Tibial artery (tissue), 4 donors: ENCODE measurements around the gene RUBCN.
"Not testable (repeated sequence)": the region's sequence is repeated elsewhere in the genome, so short reads cannot be mapped to it uniquely, and the experiment has no call there.

Source experiments
- DNase-seq, 2 donors: peaks; one replicate each; pipeline ENCODE4 v3.0.0-alpha.2; 2019
- H3K27ac ChIP-seq, 2 donors: fragments of 200-600 bp; sonication (generic) in 1 of 2; 1 replicate in 1 of 2; 2 replicates in 1 of 2; pipeline ENCODE4 v1.5.1; 2018 to 2019; ENCODE audit warnings: mild to moderate bottlenecking in 1 of 2
- H3K27me3 ChIP-seq, 2 donors: fragments of 200-600 bp; sonication (generic) in 1 of 2; one replicate each; pipeline versions ENCODE4 v1.5.1 to v1.6.0; 2016 to 2019
- H3K36me3 ChIP-seq, 3 donors: fragments of 200-600 bp; sonication (generic) in 2 of 3; one replicate each; pipeline ENCODE4 v1.5.1; 2016 to 2019; ENCODE audit warnings: mild to moderate bottlenecking in 2 of 3
- H3K4me1 ChIP-seq, 4 donors: fragments of 200-600 bp; sonication (generic) in 2 of 4; 1 replicate in 3 of 4; 2 replicates in 1 of 4; pipeline ENCODE4 v1.5.1; 2016 to 2019
- H3K4me3 ChIP-seq, 2 donors: fragments of 200-600 bp; sonication (generic) in 1 of 2; 1 replicate in 1 of 2; 2 replicates in 1 of 2; pipeline ENCODE4 v1.5.1; 2018 to 2019; ENCODE audit warnings: mild to moderate bottlenecking in 2 of 2
- H3K9me3 ChIP-seq, 3 donors: fragments of 200-600 bp; sonication (generic) in 1 of 3; one replicate each; pipeline ENCODE4 v1.5.1; 2016 to 2019
- intact Hi-C: fragments of 100-400 bp; cut with DNase I; formaldehyde crosslinking; loops from one replicate; pipeline ENCODE4 v1.15.0; 2023; ENCODE audit warnings: low total_unique reads

Gene RUBCN

GRCh38 chr3:197663367-197664140 is 73.2 kb downstream of the RUBCN start:
- H3K27ac ChIP-seq, H3K27me3 ChIP-seq, H3K4me3 ChIP-seq, H3K4me1 ChIP-seq, H3K36me3 ChIP-seq, intact Hi-C loops, DNase-seq, H3K9me3 ChIP-seq: not testable (repeated sequence)

DNA sequence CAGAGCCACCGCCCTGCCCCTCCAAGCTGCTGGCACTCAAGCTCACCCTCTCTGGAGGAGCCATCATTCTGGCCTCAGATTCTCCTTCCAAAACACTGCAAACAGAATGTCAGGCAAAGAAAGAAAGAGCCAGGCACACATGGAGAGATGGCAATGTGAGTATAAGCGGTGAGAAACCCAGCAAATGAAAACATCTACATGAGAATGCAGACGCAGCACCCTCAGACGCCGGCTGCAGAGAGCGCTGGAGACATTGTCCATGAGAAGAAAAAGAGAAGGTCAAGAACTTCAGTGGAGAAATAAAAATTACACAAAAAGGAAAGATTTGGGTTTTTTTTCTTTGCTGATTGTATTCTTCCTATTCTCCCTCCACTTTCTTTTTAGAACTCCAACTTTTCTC is 74.4 kb downstream of the RUBCN start:
- H3K9me3 ChIP-seq, H3K27me3 ChIP-seq, H3K4me3 ChIP-seq, intact Hi-C loops, DNase-seq, H3K27ac ChIP-seq, H3K4me1 ChIP-seq, H3K36me3 ChIP-seq: not testable (repeated sequence)

DNA sequence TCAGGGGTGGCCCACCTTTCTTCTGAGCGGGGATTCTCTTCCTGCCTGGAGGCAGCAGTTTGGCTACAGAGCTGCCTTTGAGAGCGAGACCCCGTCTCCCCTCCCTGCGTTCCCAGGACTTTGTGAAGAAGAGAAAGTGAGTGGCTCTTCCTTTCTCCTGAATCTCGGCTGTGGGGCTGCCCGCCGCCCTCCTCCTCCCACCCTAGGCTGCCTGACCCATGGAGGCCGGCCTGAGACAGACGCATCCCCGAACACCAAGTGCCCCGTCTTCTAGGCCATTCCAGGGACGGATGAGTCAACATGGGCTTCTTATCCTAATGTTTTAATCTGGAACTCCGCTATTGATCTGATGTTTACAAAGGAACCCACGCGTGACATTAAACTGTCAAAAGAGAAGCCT is 74.8 kb downstream of the RUBCN start:
- H3K4me3 ChIP-seq, H3K36me3 ChIP-seq, DNase-seq, H3K9me3 ChIP-seq, H3K27ac ChIP-seq, H3K27me3 ChIP-seq, H3K4me1 ChIP-seq, intact Hi-C loops: not testable (repeated sequence)

- DNase-seq, H3K4me1 ChIP-seq, H3K27ac ChIP-seq, H3K4me3 ChIP-seq, intact Hi-C loops, H3K9me3 ChIP-seq, H3K36me3 ChIP-seq, H3K27me3 ChIP-seq: not testable (repeated sequence)
These were observed 75.4 kb downstream of the RUBCN start for GRCh38 chr3:197661234-197661834.

- H3K4me1 ChIP-seq, intact Hi-C loops, H3K27ac ChIP-seq, H3K27me3 ChIP-seq, DNase-seq, H3K9me3 ChIP-seq, H3K4me3 ChIP-seq, H3K36me3 ChIP-seq: not testable (repeated sequence)
These were observed 77.0 kb downstream of the RUBCN start for GRCh38 chr3:197659701-197660100.

GRCh38 chr3:197659144-197659543 is 77.6 kb downstream of the RUBCN start:
- DNase-seq, H3K9me3 ChIP-seq, H3K27ac ChIP-seq, H3K4me3 ChIP-seq, H3K4me1 ChIP-seq, H3K27me3 ChIP-seq, intact Hi-C loops, H3K36me3 ChIP-seq: not testable (repeated sequence)

- H3K36me3 ChIP-seq, intact Hi-C loops, H3K27me3 ChIP-seq, H3K4me3 ChIP-seq, H3K27ac ChIP-seq, H3K4me1 ChIP-seq, DNase-seq, H3K9me3 ChIP-seq: not testable (repeated sequence)
These were observed 78.0 kb downstream of the RUBCN start for GRCh38 chr3:197658706-197659105.

DNA sequence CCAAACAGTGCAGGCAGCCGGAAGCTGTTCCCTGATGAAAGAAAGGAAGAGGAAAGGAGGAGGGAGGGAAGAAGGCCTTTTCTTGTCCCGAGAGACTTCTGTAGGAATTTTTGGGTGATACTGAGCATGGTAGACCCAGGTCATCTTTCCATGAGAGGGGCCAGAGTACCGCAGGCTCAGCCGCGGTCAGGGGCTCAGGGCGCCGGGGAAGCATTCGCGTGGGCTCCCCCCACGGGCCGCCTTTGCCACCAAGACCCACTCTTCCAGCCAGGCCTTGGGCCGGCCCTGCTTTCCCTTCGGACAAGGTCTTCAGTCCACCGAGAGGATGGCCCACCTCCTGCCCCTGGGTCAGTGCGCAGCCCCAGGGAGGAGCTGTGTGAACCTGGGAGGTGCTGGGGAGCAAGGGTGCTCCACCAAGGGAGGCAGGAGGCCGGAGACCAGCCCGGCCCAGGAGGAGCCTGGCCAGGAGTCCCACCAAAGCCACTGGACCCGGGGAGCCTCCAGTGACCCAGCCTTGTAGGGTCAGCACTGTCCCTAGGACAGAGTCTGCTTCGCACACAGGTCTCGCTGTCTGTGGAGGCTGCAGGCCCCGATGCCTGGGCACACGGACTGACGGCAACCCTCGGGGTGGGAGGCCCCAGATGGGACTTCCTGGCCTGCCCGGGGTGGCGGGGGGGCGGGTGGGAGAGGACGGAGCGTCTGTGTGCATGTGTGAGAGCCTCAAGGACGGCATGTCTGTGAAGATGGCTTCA is 79.0 kb downstream of the RUBCN start:
- intact Hi-C loops, H3K9me3 ChIP-seq, H3K36me3 ChIP-seq, H3K27me3 ChIP-seq, DNase-seq, H3K4me1 ChIP-seq, H3K27ac ChIP-seq, H3K4me3 ChIP-seq: not testable (repeated sequence)

DNA sequence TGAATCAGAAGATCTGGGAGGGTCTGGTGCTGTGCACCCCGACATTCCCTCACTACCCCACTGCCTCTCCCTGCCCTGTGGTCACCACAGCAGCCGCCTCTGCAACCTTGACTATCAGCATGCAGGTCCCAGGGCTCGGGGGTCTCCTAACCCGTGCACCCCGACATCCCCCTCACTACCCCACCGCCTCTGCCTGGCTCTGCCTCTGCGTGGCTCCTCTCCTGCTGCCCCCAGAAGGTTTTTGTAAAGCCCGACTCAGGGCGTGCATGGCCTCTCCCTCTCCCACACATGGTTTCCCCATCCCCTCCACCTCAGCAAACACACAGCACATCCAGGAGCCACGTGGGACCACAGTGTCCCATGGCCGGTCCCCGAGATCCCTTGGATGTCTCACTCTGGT is 79.7 kb downstream of the RUBCN start:
- H3K27me3 ChIP-seq, DNase-seq, H3K4me1 ChIP-seq, H3K9me3 ChIP-seq, H3K36me3 ChIP-seq, H3K4me3 ChIP-seq, intact Hi-C loops, H3K27ac ChIP-seq: not testable (repeated sequence)

- H3K36me3 ChIP-seq, H3K4me3 ChIP-seq, intact Hi-C loops, H3K27me3 ChIP-seq, H3K27ac ChIP-seq, H3K9me3 ChIP-seq, DNase-seq, H3K4me1 ChIP-seq: not testable (repeated sequence)
These were observed 80.6 kb downstream of the RUBCN start for GRCh38 chr3:197656129-197656528.

GRCh38 chr3:197654998-197655330 is 81.7 kb downstream of the RUBCN start:
- H3K27me3 ChIP-seq, DNase-seq, H3K27ac ChIP-seq, H3K9me3 ChIP-seq, H3K36me3 ChIP-seq, intact Hi-C loops, H3K4me1 ChIP-seq: not testable (repeated sequence)
- peak overlapping the region in 1 of 2 donors; percentile 42 for H3K4me3 ChIP-seq

GRCh38 chr3:197654090-197654997 is 82.4 kb downstream of the RUBCN start:
- peak in 1 of 2 donors; percentile 60 for DNase-seq
- H3K27me3 ChIP-seq, H3K36me3 ChIP-seq, H3K4me1 ChIP-seq, intact Hi-C loops, H3K9me3 ChIP-seq: not testable (repeated sequence)
- Histone ChIP-seq H3K4me3 (peak overlapping the region; percentile 33 to 49), H3K27ac (peak overlapping the region; percentile 52 to 59)

GRCh38 chr3:197652860-197653259 is 83.8 kb downstream of the RUBCN start:
- intact Hi-C loops, H3K4me1 ChIP-seq, H3K27me3 ChIP-seq, H3K9me3 ChIP-seq, H3K27ac ChIP-seq, DNase-seq, H3K36me3 ChIP-seq, H3K4me3 ChIP-seq: not testable (repeated sequence)
